Mucosa of rectum (tissue), 2 donors: Measurements from ENCODE around the gene CRTAP.
A peak's percentile ranks its signal among the peaks of the same experiment; 100 is the strongest.
"Not testable (repeated sequence)": the region's sequence is repeated elsewhere in the genome, so short reads cannot be mapped to it uniquely, and the experiment has no call there.

Experiments
- H3K27ac ChIP-seq, 2 donors: one replicate each; pipeline ENCODE4 v1.7.0; 2013; ENCODE audit warnings: inconsistent platforms in 2 of 2, low read depth in 2 of 2, low read length in 2 of 2
- H3K27me3 ChIP-seq, 2 donors: one replicate each; pipeline ENCODE4 v1.7.0; 2013; ENCODE audit warnings: low read length in 2 of 2; ENCODE audit not compliant: control insufficient read depth in 2 of 2, insufficient read depth in 2 of 2
- H3K36me3 ChIP-seq, 2 donors: one replicate each; pipeline ENCODE4 v1.7.0; 2013; ENCODE audit warnings: low read length in 2 of 2; ENCODE audit not compliant: control insufficient read depth in 2 of 2, insufficient read depth in 2 of 2
- H3K4me1 ChIP-seq, 2 donors: one replicate each; pipeline ENCODE4 v1.7.0; 2013; ENCODE audit warnings: low read length in 2 of 2, mild to moderate bottlenecking in 1 of 2; ENCODE audit not compliant: control insufficient read depth in 2 of 2, insufficient read depth in 2 of 2
- H3K4me3 ChIP-seq, 2 donors: one replicate each; pipeline ENCODE4 v1.7.0; 2013; ENCODE audit warnings: low read length in 2 of 2
- H3K9ac ChIP-seq, 2 donors: one replicate each; pipeline ENCODE4 v1.7.0; 2013; ENCODE audit warnings: low read length in 2 of 2, low read depth in 1 of 2, mild to moderate bottlenecking in 1 of 2
- H3K9me3 ChIP-seq, 2 donors: one replicate each; pipeline ENCODE4 v1.7.0; 2013; ENCODE audit warnings: low read length in 2 of 2; ENCODE audit not compliant: control insufficient read depth in 2 of 2
- donor health status: healthy.
- donor health status: Normal muscosa, but diverticular disease.

CRTAP gene

GRCh38 chr3:33079813-33080212 is 34.0 kb upstream of the CRTAP start:
- not testable (repeated sequence) for H3K9ac ChIP-seq, H3K4me1 ChIP-seq, H3K9me3 ChIP-seq, H3K27me3 ChIP-seq, H3K4me3 ChIP-seq, H3K27ac ChIP-seq
- peaks cover 0 to 14% of the 10 kb centered on the region in 2 donors for H3K36me3 ChIP-seq

- Histone ChIP-seq H3K4me1 (no peaks in the 10 kb centered on the region), H3K4me3 (no peak overlapping the region), H3K9ac (no peak overlapping the region), H3K9me3 (no peaks in the 10 kb centered on the region), H3K36me3 (peaks cover 0 to 9% of the 10 kb centered on the region in 2 donors), H3K27me3 (no peaks in the 10 kb centered on the region), H3K27ac (no peak overlapping the region)
Measured at GRCh38 chr3:33081812-33082211, 32.0 kb upstream of the CRTAP start.

- Histone ChIP-seq H3K27ac (no peak overlapping the region), H3K9ac (no peak overlapping the region), H3K9me3 (no peaks in the 10 kb centered on the region), H3K4me3 (no peak overlapping the region), H3K36me3 (peaks cover 0 to 5% of the 10 kb centered on the region in 2 donors), H3K27me3 (no peaks in the 10 kb centered on the region), H3K4me1 (no peaks in the 10 kb centered on the region)
Measured at GRCh38 chr3:33083958-33084357, 29.9 kb upstream of the CRTAP start.

- Histone ChIP-seq H3K27ac (no peak overlapping the region), H3K36me3 (peaks cover 11 to 20% of the 10 kb centered on the region in 2 donors), H3K27me3 (no peaks in the 10 kb centered on the region), H3K9ac (no peak overlapping the region), H3K4me3 (no peak overlapping the region), H3K9me3 (no peaks in the 10 kb centered on the region), H3K4me1 (no peaks in the 10 kb centered on the region)
Measured at GRCh38 chr3:33088691-33089090, 25.1 kb upstream of the CRTAP start.

GRCh38 chr3:33089515-33089914 is 24.3 kb upstream of the CRTAP start:
- Histone ChIP-seq H3K36me3 (peaks cover 15 to 22% of the 10 kb centered on the region in 2 donors), H3K4me3 (no peak overlapping the region), H3K4me1 (no peaks in the 10 kb centered on the region), H3K9ac (no peak overlapping the region), H3K27ac (no peak overlapping the region), H3K27me3 (no peaks in the 10 kb centered on the region), H3K9me3 (no peaks in the 10 kb centered on the region)

- Histone ChIP-seq H3K4me3 (no peak overlapping the region), H3K27ac (no peak overlapping the region), H3K4me1 (peaks cover 5% of the 10 kb centered on the region in 2 donors), H3K9me3 (no peaks in the 10 kb centered on the region), H3K36me3 (peaks cover 15 to 22% of the 10 kb centered on the region in 2 donors), H3K27me3 (no peaks in the 10 kb centered on the region), H3K9ac (no peak overlapping the region)
Measured at GRCh38 chr3:33091746-33092145, 22.1 kb upstream of the CRTAP start.

- Histone ChIP-seq H3K4me3 (no peak overlapping the region), H3K4me1 (peaks cover 5 to 6% of the 10 kb centered on the region in 2 donors), H3K27ac (no peak overlapping the region), H3K36me3 (peaks cover 15 to 22% of the 10 kb centered on the region in 2 donors), H3K27me3 (no peaks in the 10 kb centered on the region), H3K9ac (no peak overlapping the region), H3K9me3 (no peaks in the 10 kb centered on the region)
Measured at GRCh38 chr3:33092496-33093254, 21.1 kb upstream of the CRTAP start.

- peaks cover 15 to 22% of the 10 kb centered on the region in 2 donors for H3K36me3 ChIP-seq
- H3K9me3 ChIP-seq: no peaks in the 10 kb centered on the region
- H3K4me3 ChIP-seq: no peak overlapping the region
- H3K4me1 ChIP-seq: peaks cover 5 to 7% of the 10 kb centered on the region in 2 donors
- H3K9ac ChIP-seq: no peak overlapping the region
- no peaks in the 10 kb centered on the region for H3K27me3 ChIP-seq
- H3K27ac ChIP-seq: no peak overlapping the region
Measured at GRCh38 chr3:33093847-33094246, 20.0 kb upstream of the CRTAP start.

GRCh38 chr3:33095436-33095835 is 18.4 kb upstream of the CRTAP start:
- Histone ChIP-seq H3K36me3 (peaks cover 15 to 16% of the 10 kb centered on the region in 2 donors), H3K4me1 (peaks cover 5 to 7% of the 10 kb centered on the region in 2 donors), H3K9ac (no peak overlapping the region), H3K27me3 (no peaks in the 10 kb centered on the region), H3K4me3 (peak overlapping the region; percentile 80 to 96), H3K27ac (no peak overlapping the region), H3K9me3 (no peaks in the 10 kb centered on the region)

- Histone ChIP-seq H3K4me1 (peaks cover 5 to 7% of the 10 kb centered on the region in 2 donors), H3K27me3 (no peaks in the 10 kb centered on the region), H3K36me3 (peaks cover 15% of the 10 kb centered on the region in 2 donors), H3K4me3 (peak overlapping the region; percentile 80 to 96), H3K27ac (peak overlapping the region; percentile 96), H3K9me3 (no peaks in the 10 kb centered on the region), H3K9ac (peak overlapping the region; percentile 95 to 96)
Measured at GRCh38 chr3:33096093-33096868, 17.5 kb upstream of the CRTAP start.
